Activated CD8-positive, alpha-beta memory T cell treated with anti-CD3 and anti-CD28 coated beads, Interleukin-2, amount 50 U/mL, for 4 hours (primary cell): ENCODE measurements around the gene EIF2S2.
A peak's percentile ranks its signal among the peaks of the same experiment; 100 is the strongest.
"Not testable (repeated sequence)": the region's sequence is repeated elsewhere in the genome, so short reads cannot be mapped to it uniquely, and the experiment has no call there.

Experiments used
- DNase-seq: peaks from one replicate; pipeline ENCODE4 v3.0.0-alpha.2; 2020

EIF2S2 gene

GRCh38 chr20:34111702-34112599 lies at the start of gene EIF2S2:
TSS of gene EIF2S2 (minus strand) at chr20:34112243. CDS start at chr20:34112110, 133 bp downstream.
- peak; percentile 93 for DNase-seq

- not testable (repeated sequence) for DNase-seq
Measured at GRCh38 chr20:34157697-34158096, 45.7 kb upstream of the EIF2S2 start.

DNA sequence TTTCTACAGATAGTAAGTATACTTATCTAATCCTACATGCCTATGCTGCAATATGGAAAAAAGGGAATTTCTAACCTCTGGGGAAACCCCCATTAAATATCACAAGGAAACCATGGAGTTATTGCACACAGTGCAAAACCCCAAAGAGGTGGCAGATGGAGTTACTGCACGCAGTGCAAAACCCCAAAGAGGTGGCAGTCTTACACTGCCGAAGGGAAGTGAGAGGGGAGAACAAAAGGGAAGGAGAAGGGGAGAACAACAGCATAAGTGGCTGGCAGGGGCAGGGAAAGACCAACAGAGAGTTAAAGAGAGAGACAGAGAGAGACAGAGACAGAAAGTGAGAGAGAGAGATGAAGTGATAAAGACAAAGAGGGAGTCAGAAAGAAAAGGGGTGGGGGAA lies 43.8 kb upstream of the EIF2S2 start:
- DNase-seq, result no peak

GRCh38 chr20:34153169-34153568 lies 41.1 kb upstream of the EIF2S2 start:
- not testable (repeated sequence) for DNase-seq

DNA sequence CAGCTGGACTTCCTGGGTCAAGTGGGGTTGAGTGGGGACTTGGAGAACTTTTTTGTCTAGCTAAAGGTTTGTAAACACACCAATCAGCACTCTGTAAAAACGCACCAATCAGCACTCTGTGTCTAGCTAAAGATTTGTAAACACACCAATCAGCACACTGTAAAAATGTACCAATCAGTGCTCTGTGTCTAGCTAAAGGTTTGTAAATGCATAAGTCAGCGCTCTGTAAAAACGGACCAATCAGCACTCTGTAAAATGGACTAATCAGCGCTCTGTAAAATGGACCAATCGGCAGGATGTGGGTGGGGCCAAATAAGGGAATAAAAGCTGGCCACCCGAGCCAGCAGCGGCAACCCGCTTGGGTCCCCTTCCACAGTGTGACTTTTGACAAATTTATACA lies 40.0 kb upstream of the EIF2S2 start:
- not testable (repeated sequence) for DNase-seq

DNA sequence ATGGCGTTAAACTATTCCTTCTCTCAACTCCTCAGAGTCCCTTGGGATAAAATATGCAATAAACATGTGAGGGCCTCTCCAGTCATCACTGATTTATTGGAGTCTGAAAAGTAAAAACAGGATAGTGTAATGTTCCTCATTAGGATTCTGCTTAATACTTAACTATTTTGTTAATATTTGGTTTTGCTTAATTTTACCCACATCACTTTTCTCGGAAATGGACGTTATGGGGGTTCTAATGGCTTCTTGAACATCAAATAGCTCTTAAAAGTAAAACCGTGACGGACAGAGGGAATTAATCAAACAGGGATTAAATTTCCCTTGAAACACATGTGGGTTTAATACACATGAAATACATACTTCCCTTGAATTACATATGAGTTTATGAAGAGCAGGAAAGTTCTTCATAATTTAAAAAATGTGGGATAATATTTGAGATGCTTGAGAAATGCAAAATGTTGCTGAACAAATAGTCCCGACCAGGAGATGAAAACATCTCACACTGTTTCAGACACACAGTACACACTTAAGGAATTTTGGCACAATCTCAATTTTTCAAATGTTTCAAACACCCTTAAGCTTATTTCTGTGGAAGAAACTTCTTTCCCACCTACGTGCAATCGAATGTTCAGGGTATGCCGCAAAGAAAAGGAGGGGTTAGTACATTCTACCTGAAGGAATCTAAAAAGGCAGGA lies 38.4 kb upstream of the EIF2S2 start:
- no peak for DNase-seq

- no peak for DNase-seq
Measured at GRCh38 chr20:34145280-34145819, 33.3 kb upstream of the EIF2S2 start.

- DNase-seq, result no peak
Measured at GRCh38 chr20:34143951-34144350, 31.9 kb upstream of the EIF2S2 start.

DNA sequence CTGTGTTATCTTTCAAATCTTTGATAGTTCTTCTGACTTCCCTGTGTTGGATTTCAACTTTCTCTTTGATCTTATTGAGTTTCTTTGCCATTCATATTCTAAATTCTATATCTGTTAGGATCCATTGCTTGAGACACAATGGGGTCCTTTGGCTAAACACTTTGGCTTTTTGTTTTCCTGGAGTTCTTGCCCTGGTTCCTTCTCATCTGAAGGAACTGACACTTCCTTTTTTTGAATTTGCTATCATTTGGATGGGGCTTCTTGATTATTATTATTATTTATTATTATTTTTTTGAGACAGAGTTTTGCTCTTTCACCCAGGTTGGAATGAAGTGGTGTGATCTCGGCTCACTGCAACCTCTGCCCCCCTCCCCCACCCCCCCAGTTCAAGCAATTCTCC lies 30.1 kb upstream of the EIF2S2 start:
- DNase-seq, result no peak

DNA sequence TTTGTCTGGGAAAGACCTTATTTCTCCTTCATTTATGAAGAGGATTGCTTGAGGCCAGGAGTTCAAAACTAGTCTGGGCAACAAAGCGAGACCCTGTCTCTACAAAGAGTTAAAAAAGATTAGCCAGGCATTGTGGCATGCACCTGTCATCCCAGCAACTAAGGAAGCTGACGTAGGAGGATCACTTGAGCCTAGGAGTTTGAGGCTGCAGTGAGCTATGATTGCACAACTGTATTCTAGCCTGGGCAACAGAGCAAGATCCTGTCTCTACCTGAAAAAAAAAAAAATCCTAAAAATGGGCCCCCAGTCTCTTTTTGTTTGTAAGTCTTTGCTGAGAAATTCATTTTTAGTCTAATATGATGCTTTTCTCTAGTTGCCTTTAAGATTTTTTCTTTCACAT lies 29.2 kb upstream of the EIF2S2 start:
- DNase-seq, result no peak

GRCh38 chr20:34135525-34136275 lies 23.7 kb upstream of the EIF2S2 start:
- DNase-seq, result not testable (repeated sequence)

- not testable (repeated sequence) for DNase-seq
Measured at GRCh38 chr20:34133365-34133860, 21.4 kb upstream of the EIF2S2 start.

DNA sequence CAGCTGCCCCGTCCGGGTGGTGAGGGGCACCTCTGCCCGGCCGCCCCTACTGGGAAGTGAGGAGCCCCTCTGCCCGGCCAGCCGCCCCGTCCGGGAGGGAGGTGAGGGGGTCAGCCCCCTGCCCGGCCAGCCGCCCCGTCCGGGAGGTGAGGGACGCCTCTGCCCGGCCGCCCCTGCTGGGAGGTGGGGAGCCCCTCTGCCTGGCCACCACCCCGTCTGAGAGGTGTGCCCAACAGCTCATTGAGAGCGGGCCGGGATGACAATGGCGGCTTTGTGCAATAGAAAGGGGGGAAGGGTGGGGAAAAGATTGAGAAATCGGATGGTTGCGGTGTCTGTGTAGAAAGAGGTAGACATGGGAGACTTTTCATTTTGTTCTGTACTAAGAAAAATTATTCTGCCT lies 20.9 kb upstream of the EIF2S2 start:
- DNase-seq, result not testable (repeated sequence)

- DNase-seq, result not testable (repeated sequence)
Measured at GRCh38 chr20:34132491-34132890, 20.4 kb upstream of the EIF2S2 start.

DNA sequence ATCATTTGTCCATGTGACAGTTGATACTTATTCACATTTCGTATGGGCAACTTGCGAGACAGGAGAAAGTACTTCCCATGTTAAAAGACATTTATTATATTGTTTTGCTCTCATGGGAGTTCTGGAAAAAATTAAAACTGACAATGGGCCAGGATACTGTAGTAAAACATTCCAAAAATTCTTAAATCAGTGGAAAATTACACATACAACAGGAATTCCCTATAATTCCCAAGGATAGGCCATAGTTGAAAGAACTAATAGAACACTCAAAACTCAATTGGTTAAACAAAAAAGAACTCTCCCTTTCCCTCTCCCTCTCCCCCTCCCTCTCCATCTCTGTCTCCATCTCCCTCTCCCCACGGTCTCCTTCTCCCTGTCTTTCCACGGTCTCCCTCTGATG lies 19.4 kb upstream of the EIF2S2 start:
- DNase-seq, result no peak

GRCh38 chr20:34129518-34130162 lies 17.6 kb upstream of the EIF2S2 start:
- peak; percentile 48 for DNase-seq

DNA sequence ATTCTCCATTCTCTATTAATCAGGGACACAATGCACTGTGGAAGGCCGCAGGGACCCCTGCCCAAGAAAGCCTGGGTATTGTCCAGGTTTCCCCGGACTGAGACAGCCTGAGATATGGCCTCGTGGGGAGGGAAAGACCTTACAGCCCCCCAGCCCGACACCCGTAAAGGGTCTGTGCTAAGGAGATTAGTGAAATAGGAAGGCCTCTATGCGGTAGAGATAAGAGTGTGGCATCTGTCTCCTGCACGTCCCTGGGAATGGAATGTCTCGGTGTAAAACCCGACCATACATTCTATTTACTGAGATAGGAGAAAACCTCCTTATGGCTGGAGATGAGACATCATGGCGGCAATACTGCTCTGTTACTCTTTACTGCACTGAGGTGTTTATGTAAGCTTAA lies 15.7 kb upstream of the EIF2S2 start:
- DNase-seq, result no peak

DNA sequence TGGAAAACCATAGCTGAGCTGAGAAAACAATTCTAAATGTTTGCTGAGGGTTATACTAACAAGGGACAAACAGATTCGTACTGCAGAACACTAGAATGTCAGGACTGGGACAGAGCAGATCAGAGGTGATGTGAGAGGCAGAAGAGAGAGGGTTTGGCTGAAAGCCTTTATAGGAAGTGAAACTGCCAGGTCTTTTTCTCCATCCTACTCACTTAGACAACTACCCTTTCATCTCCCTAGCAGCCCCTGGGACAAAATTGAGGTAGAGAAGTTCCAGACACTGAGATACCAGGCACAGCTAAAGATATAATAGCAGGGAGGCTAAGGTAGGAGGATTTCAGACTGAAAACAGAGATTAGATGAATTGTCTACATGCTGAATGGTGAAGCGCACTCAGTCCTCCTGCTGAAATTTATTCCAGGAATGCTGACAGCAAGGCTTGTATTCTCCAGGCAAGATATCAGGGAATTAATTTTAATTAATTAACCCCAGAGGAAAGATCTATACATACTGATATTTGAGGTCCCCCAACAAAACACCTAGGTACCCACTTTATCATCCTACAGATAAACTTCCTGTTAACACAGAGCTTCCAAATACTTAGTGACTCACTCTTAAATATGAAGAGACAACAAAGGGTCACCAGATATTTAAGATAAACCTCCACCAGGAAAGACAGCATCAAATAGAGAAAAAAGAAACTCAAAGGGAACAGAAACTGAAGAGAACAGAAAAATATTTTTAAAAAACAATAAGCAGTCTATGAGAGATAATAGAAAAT lies 12.6 kb upstream of the EIF2S2 start:
- DNase-seq, result no peak

GRCh38 chr20:34123309-34123708 lies 11.3 kb upstream of the EIF2S2 start:
- DNase-seq, result no peak

DNA sequence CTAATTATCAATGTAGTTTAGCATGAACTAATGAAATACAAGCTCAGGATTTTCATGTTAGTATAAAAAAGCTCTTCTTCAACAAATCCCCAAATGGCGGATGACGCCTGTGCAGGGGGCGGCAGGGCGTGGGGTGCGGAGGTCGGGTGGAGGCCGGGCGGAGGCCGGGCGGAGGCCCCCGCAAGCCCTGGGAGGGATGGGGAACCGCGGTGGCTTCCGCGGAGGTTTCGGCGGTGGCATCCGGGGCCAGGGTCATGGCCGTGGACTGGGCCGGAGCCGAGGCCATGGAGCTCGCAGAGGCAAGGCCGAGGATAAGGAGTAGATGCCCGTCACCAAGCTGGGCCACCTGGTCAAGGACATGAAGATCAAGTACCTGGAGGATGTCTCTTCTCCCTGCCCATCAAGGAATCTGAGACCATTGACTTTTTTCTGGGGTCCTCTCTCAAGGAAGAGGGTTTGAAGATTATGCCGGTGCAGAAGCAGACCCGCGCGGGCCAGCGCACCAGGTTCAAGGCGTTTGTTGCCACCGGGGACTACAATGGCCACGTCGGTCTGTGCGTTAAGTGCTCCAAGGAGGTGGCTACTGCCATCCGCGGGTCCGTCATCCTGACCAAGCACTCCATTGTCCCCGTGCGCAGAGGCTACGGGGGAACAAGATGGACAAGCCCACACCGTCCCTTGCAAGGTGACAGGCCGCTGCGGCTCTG lies 10.4 kb upstream of the EIF2S2 start:
- DNase-seq, result no peak

- no peak for DNase-seq
Measured at GRCh38 chr20:34120213-34120612, 8.2 kb upstream of the EIF2S2 start.
